Rectal smooth muscle tissue (tissue), 1 donor: Measurements from ENCODE around the gene TRIM17.

Experiments
- H3K27ac ChIP-seq: one replicate; pipeline ENCODE4 v1.7.0; 2013; ENCODE audit warnings: low read depth, low read length, inconsistent platforms
- H3K27me3 ChIP-seq: one replicate; pipeline ENCODE4 v1.7.0; 2013; ENCODE audit warnings: low read length; ENCODE audit not compliant: control insufficient read depth, insufficient read depth
- H3K36me3 ChIP-seq: one replicate; pipeline ENCODE4 v1.7.0; 2013; ENCODE audit warnings: low read length; ENCODE audit not compliant: control insufficient read depth, insufficient read depth
- H3K4me1 ChIP-seq: one replicate; pipeline ENCODE4 v1.7.0; 2013; ENCODE audit warnings: low read length; ENCODE audit not compliant: control insufficient read depth, insufficient read depth
- H3K4me3 ChIP-seq: one replicate; pipeline ENCODE4 v1.7.0; 2013; ENCODE audit warnings: low read length
- H3K9ac ChIP-seq: one replicate; pipeline ENCODE4 v1.7.0; 2013; ENCODE audit warnings: low read length

The TRIM17 gene

GRCh38 chr1:228410015-228410414 is 6.6 kb downstream of the TRIM17 start:
- no peaks in the 10 kb centered on the region for H3K36me3 ChIP-seq
- H3K27ac ChIP-seq, result no peak overlapping the region
- H3K9ac ChIP-seq, result no peak overlapping the region
- H3K4me3 ChIP-seq, result no peak overlapping the region
- H3K27me3 ChIP-seq, result no peaks in the 10 kb centered on the region
- H3K4me1 ChIP-seq, result peaks cover 10% of the 10 kb centered on the region

DNA sequence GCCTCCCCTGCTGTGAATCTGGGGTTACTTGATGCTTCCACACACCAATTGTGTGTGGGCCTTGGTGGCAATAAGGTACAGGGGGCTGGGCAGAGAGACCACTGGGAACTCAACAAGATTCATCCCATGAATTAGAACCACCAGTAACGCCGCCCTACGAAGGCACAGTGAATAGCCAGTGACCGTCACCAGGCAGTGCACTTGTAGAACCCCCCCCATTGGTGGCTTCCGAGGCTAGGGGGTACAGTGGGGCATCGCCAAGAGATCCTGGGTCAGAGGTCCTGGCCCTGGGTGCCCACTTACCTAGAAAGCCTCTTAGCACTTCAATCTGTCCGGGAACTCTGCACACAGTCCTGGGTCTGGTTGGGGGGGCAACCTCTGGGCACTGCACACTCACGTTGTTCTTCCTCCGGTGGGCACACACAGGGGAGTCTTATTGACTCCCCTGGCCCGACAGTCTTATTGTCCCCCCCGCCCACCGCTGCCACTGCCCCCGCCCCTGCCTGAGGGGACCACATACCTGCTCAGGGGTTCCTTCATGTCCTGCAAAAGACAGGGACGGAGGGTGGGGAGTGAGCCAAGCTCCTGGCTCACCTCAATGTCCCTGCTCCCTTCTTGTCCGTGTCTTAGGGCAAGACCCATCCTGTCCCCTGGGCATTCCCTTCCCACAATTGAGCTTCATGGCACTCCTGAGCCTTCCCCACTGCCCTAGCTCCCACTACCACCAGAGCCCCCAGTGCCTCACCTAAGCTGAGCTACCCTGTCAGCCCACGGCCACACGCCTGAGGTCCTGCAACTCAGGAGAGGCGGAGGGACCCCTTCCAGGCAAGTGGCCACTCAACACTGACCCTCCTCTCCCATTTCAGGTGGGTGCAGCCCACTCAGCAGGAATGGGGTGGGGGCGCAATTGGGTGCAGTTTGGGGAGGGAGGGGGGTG is 7.5 kb downstream of the TRIM17 start:
- H3K27me3 ChIP-seq, result no peaks in the 10 kb centered on the region
- H3K9ac ChIP-seq, result no peak overlapping the region
- no peaks in the 10 kb centered on the region for H3K36me3 ChIP-seq
- H3K27ac ChIP-seq, result no peak overlapping the region
- H3K4me3 ChIP-seq, result no peak overlapping the region
- H3K4me1 ChIP-seq, result peaks cover 13% of the 10 kb centered on the region

DNA sequence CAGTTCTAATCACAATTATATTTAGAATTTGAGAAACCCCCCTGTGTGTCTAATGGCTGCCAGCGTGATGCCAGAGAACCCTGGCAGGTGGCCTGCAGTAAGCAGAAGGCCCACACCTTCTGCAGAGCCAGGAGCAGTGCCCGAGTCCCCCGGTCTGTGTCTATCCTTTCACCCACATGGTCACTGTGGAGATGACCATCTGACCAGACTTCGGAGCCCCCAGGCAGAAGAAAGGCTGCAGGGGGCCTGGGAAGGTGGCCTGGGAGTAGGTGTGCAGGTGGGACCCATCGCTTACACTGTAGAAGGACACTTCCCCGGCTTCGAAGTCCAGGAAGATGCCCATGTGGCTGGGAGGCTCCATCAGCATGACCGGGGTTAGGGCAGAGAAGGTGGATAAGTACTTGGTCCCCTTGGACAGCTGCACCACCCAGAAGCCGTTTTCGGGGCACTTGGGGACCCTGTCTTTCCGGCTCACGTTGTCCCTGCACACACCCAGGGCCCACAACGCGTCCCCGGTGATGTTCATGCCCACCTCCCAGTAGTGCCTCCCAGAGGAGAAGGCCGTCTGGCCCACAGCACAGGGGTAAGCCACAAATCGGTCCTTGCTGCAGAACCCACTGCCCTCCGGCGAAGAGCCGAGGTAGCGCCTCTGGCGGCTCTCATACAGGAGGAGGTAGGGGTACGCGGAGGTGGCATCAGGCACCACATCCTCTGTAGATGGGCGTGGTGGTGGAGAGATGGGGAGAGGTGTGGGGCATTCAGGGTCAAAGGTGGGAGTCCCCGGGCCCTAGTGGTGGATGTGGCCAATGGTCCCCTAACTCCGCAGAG is 8.4 kb downstream of the TRIM17 start:
- Histone ChIP-seq H3K4me1 (peaks cover 13% of the 10 kb centered on the region), H3K4me3 (no peak overlapping the region), H3K9ac (no peak overlapping the region), H3K27ac (no peak overlapping the region), H3K27me3 (no peaks in the 10 kb centered on the region), H3K36me3 (peaks cover under 1% of the 10 kb centered on the region)

- H3K36me3 ChIP-seq, result peaks cover 3% of the 10 kb centered on the region
- peaks cover 13% of the 10 kb centered on the region for H3K4me1 ChIP-seq
- H3K27ac ChIP-seq, result peak overlapping the region; percentile 63
- no peaks in the 10 kb centered on the region for H3K27me3 ChIP-seq
- H3K4me3 ChIP-seq, result peak overlapping the region; percentile 94
- peak overlapping the region; percentile 32 for H3K9ac ChIP-seq
Observed at GRCh38 chr1:228407106-228408040, 9.3 kb downstream of the TRIM17 start.

DNA sequence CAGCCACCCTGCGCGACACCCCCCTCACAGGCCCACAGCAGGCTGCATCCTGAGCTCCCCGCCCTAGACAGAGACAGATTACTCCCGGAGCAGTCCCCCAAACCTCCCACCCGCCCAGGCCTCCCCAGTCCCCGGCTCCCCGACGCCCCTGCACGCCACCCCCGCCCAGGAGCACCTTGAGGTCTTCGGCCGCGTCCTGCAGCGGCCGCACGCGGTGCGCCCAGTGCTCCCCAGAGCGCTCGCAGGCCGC is 10.8 kb downstream of the TRIM17 start:
- Histone ChIP-seq H3K27ac (no peak overlapping the region), H3K27me3 (no peaks in the 10 kb centered on the region), H3K9ac (no peak overlapping the region), H3K4me1 (peaks cover 13% of the 10 kb centered on the region), H3K4me3 (peak overlapping the region; percentile 89), H3K36me3 (peaks cover 3% of the 10 kb centered on the region)

GRCh38 chr1:228405200-228405978 is 11.3 kb downstream of the TRIM17 start:
- Histone ChIP-seq H3K4me3 (peak overlapping the region; percentile 89), H3K36me3 (peaks cover 3% of the 10 kb centered on the region), H3K9ac (peak overlapping the region; percentile 5), H3K27ac (no peak overlapping the region), H3K27me3 (no peaks in the 10 kb centered on the region), H3K4me1 (peaks cover 13% of the 10 kb centered on the region)

DNA sequence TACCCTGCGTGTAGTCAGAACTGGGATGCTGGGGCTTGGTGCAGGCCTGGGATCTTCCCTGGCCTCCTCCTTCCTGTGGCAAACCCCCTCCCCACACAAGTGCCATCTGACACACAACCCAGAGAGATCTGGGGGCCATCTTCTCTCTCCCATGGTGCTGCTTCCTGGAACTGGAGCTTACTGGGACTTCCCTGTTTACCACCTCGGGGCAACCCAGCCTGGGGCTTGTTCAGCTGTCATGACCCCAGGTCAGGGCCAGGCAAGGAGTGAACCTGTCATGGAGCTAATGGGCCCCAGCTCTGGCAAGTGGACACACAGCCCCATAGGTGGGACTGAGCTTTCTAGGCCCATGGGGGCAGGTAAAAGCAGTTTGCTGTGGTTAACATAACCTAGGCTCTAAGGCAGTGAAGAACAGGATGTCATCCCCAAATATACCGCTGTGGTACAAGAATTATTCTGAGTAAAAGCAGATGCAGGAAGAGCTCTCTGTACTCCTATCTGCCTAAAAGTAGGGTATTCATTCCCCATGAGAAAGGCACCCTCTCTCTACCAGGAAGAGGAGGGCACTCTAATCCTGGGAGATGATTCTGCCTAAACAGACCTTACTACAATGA is 12.4 kb downstream of the TRIM17 start:
- H3K4me3 ChIP-seq, result no peak overlapping the region
- H3K27me3 ChIP-seq, result no peaks in the 10 kb centered on the region
- H3K36me3 ChIP-seq, result peaks cover 3% of the 10 kb centered on the region
- no peak overlapping the region for H3K9ac ChIP-seq
- peaks cover 13% of the 10 kb centered on the region for H3K4me1 ChIP-seq
- H3K27ac ChIP-seq, result no peak overlapping the region

- H3K36me3 ChIP-seq, result peaks cover 9% of the 10 kb centered on the region
- H3K4me1 ChIP-seq, result peaks cover 13% of the 10 kb centered on the region
- no peak overlapping the region for H3K9ac ChIP-seq
- no peaks in the 10 kb centered on the region for H3K27me3 ChIP-seq
- no peak overlapping the region for H3K4me3 ChIP-seq
- no peak overlapping the region for H3K27ac ChIP-seq
Observed at GRCh38 chr1:228403231-228403631, 13.4 kb downstream of the TRIM17 start.

GRCh38 chr1:228402641-228403025 is 14.0 kb downstream of the TRIM17 start:
- Histone ChIP-seq H3K9ac (no peak overlapping the region), H3K27ac (no peak overlapping the region), H3K4me3 (no peak overlapping the region), H3K27me3 (no peaks in the 10 kb centered on the region), H3K4me1 (peaks cover 13% of the 10 kb centered on the region), H3K36me3 (peaks cover 9% of the 10 kb centered on the region)

DNA sequence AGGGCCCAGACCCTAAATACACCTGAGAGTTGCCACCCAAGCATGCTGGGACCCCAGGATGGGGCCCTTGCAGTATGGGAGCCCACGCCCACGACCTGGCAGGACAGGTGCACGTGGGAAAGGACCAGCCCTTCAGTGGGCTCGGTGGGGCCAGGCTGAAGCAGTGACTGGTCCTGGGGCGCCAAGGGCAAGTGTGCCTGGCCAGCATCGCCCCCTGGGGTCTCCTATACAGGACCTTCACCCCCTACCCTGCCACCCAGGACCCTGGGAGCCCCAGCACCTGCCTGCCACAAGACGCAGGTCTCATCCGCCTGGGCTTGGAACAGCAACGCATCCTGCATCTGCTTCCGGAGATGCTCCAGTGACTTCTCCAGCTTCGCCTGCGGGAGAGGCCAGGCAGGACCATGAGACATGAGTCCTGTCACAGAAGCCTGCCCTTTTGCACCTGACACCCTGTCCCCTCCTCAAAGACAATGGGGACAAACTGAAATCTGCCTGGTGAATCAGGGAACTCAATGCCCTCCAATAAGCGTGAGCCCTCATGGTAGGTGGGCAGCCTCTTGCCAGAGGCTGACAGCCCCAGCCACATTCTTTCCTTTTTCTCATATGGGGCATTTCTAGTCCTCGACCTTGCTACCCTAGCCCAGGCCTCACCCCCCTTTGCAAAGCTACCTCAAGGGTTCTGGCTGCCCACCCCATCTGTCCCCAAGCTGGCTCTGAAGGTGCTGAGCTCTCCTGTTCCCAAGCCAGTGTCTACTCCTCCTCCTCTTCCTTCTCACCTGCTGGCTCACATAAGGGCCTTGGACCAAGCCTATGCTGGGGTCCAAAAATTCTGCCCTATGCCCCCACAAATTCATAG is 14.7 kb downstream of the TRIM17 start:
- Histone ChIP-seq H3K4me3 (no peak overlapping the region), H3K27me3 (no peaks in the 10 kb centered on the region), H3K36me3 (peaks cover 9% of the 10 kb centered on the region), H3K27ac (no peak overlapping the region), H3K9ac (no peak overlapping the region), H3K4me1 (peaks cover 11% of the 10 kb centered on the region)
